MM.1S (cell line): ENCODE measurements around the gene CLCA2.

Experiments
- EZH2 ChIP-seq: fragments of 300-600 bp; sonication (generic); optimal IDR thresholded peaks from 2 replicates; pipeline ENCODE3; 2017; ENCODE audit warnings: low read depth, mild to moderate bottlenecking, antibody characterized with exemption, low read length, mixed read lengths
- EZH2phosphoT487 ChIP-seq: fragments of 300-600 bp; sonication (generic); IDR thresholded peaks from 2 replicates; pipeline ENCODE4 v1.6.1; 2018; ENCODE audit warnings: antibody characterized with exemption, low read length
- TF ChIP-seq, protein P1 (sequence below): fragments of 300-600 bp; sonication (generic); IDR thresholded peaks from 2 replicates; pipeline ENCODE4 v1.5.1; 2016; ENCODE audit warnings: antibody characterized with exemption, low read length, mixed read lengths

- TF ChIP-seq, protein P1, sequence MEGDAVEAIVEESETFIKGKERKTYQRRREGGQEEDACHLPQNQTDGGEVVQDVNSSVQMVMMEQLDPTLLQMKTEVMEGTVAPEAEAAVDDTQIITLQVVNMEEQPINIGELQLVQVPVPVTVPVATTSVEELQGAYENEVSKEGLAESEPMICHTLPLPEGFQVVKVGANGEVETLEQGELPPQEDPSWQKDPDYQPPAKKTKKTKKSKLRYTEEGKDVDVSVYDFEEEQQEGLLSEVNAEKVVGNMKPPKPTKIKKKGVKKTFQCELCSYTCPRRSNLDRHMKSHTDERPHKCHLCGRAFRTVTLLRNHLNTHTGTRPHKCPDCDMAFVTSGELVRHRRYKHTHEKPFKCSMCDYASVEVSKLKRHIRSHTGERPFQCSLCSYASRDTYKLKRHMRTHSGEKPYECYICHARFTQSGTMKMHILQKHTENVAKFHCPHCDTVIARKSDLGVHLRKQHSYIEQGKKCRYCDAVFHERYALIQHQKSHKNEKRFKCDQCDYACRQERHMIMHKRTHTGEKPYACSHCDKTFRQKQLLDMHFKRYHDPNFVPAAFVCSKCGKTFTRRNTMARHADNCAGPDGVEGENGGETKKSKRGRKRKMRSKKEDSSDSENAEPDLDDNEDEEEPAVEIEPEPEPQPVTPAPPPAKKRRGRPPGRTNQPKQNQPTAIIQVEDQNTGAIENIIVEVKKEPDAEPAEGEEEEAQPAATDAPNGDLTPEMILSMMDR = no peak
- TF ChIP-seq EZH2 (no peak), EZH2phosphoT487 (no peak)
Observed at GRCh38 chr1:86471291-86471690, 47.3 kb downstream of the CLCA2 start.
